ENCODE measurements around the gene CASP9. TPM values are rescaled to one million over a fixed set of nuclear protein-coding genes. Genes with fewer than 3 reads are reported as not detected.

CASP9 gene
- total and polyA plus RNA-seq, 2 experiments from 2014 or later: 7.7 to 25.0 TPM

- TF ChIP-seq REST (IDR thresholded peaks at IDR 0.05; ENCODE audit: unreplicated experiment): no peak
- no peak for TF ChIP-seq JUNB (IDR thresholded peaks at IDR 0.05; ENCODE audit: unreplicated experiment)
- no peak for TF ChIP-seq ETS1 (IDR thresholded peaks at IDR 0.05)
- no peak for TF ChIP-seq EZH2phosphoT487 (IDR thresholded peaks at IDR 0.05; ENCODE audit: unreplicated experiment)
These were observed 22.6 kb upstream of the CASP9 start (continued) for GRCh38 chr1:15546641-15547040.

- no peaks in the 10 kb centered on the region for H3K9me2 ChIP-seq (ENCODE audit: insufficient read depth)
- no peaks in the 10 kb centered on the region for H3K4me1 ChIP-seq (ENCODE audit: insufficient read depth)
- no peak overlapping the region for H2AFZ ChIP-seq
- Mint-ChIP-seq H3K9me3 (no peaks in the 10 kb centered on the region), H3K36me3 (ENCODE audit: low read depth) (peaks cover 31% of the 10 kb centered on the region), H3K27ac (no peak overlapping the region), H3K27me3 (ENCODE audit: insufficient read depth, low read depth, poor library complexity) (no peaks in the 10 kb centered on the region), H3K4me1 (no peaks in the 10 kb centered on the region), H3K4me3 (no peak overlapping the region)
- no peaks in the 10 kb centered on the region for H3F3A ChIP-seq (replicated peaks; ENCODE audit: low read depth)
- no peak overlapping the region for H3K4me3 ChIP-seq
- no peaks in the 10 kb centered on the region; the same call in 1 of the 2 replicates for H4K20me1 ChIP-seq (replicated peaks; ENCODE audit: insufficient read depth)
- H3K27ac ChIP-seq (ENCODE audit: low read depth): no peak overlapping the region
- H3K36me3 ChIP-seq (ENCODE audit: insufficient read depth): peaks cover 12% of the 10 kb centered on the region
- no peaks in the 10 kb centered on the region for H3K79me2 ChIP-seq (replicated peaks; ENCODE audit: insufficient read depth)
- H3K27me3 ChIP-seq (ENCODE audit: insufficient read depth): no peaks in the 10 kb centered on the region
- ATAC-seq (no peak), DNase-seq (ENCODE audit: low spot score) (no peak)
- no peak overlapping the region for H3K4me2 ChIP-seq
- TF ChIP-seq REST (IDR thresholded peaks at IDR 0.05; ENCODE audit: unreplicated experiment) (no peak), EZH2phosphoT487 (IDR thresholded peaks at IDR 0.05; ENCODE audit: unreplicated experiment) (no peak), ZNF462 (CRISPR knock-in tag; IDR thresholded peaks at IDR 0.05) (no peak), CREB1 (CRISPR knock-in tag; IDR thresholded peaks at IDR 0.05; ENCODE audit: low read depth) (no peak), ZNF331 (CRISPR knock-in tag; IDR thresholded peaks at IDR 0.05; ENCODE audit: low read depth) (no peak), NANOG (IDR thresholded peaks at IDR 0.05; ENCODE audit: borderline replicate concordance) (no peak)
These were observed 19.9 kb upstream of the CASP9 start for GRCh38 chr1:15543589-15544568.
